ENCODE data around the gene TTLL6.

Gene TTLL6

DNA sequence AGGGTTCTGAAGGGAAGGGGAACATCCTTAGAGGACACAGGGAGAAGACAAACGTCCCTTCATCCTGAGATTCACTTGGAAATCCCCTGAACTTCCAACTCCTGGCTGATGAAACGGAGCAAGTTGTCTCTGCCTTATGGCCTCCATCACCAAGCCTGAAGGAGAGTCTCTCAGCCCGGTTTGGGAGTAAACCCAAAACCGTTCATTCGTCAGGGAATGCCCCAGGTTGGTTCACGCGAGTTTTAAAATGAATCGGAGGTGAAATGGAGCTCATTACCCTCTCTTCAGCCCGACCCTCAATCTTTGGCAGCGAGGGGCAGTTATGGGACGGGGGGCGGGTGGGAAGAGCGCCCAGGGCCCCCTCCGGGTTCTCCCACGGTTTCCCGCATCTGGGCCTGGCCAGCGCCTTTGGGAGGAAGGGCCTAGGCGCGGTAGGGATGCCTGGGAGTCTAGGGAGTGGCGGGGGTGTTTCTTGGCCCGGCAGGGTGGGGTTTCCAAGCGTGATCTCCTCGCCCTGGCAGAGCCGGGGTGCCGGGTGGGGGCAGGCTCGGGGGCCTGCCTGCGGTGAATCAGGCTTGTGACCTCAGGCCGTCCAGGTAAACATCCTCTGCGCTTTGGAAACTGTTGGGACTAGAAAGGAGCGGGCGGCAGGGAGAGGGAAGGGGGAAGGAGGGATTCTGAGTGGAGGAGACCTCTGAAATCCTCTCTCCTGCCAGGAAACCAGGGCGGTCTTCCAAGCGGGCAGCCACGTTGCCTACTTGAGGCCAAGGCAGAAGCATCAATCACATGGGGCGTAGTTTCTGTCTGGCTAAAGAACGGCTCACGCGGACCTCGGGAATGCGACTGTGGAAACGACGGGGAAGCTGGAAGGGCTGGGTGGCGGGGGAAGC, 64.4 kb downstream of the TTLL6 start:
- Histone ChIP-seq H2AFZ (ENCODE audit: low read length) (no peak overlapping the region), H3K9me2 (ENCODE audit: low read depth, low read length) (no peaks in the 10 kb centered on the region), H3K4me3 (ENCODE audit: low read depth, low read length, poor library complexity, severe bottlenecking) (no peak overlapping the region), H3K9me3 (ENCODE audit: low read length) (no peaks in the 10 kb centered on the region), H3K27me3 (ENCODE audit: insufficient read depth, low read length) (peaks cover 4% of the 10 kb centered on the region; the same call in 1 of the 2 replicates), H3K9ac (ENCODE audit: low read length) (no peak overlapping the region), H3K36me3 (ENCODE audit: insufficient read depth, low read length) (no peaks in the 10 kb centered on the region), H3K4me1 (ENCODE audit: insufficient read depth, low read length, severe bottlenecking) (no peaks in the 10 kb centered on the region), H3K79me2 (ENCODE audit: insufficient read depth, low read length) (no peaks in the 10 kb centered on the region), H3K4me2 (ENCODE audit: low read length) (no peak overlapping the region), H3K27ac (ENCODE audit: low read depth, low read length, poor library complexity, severe bottlenecking) (no peak overlapping the region), H4K20me1 (ENCODE audit: insufficient read depth, low read length) (no peaks in the 10 kb centered on the region; the same call in 1 of the 2 replicates), H3F3A (ENCODE audit: insufficient read depth, low read length) (no peaks in the 10 kb centered on the region)
- TF ChIP-seq, protein P1, sequence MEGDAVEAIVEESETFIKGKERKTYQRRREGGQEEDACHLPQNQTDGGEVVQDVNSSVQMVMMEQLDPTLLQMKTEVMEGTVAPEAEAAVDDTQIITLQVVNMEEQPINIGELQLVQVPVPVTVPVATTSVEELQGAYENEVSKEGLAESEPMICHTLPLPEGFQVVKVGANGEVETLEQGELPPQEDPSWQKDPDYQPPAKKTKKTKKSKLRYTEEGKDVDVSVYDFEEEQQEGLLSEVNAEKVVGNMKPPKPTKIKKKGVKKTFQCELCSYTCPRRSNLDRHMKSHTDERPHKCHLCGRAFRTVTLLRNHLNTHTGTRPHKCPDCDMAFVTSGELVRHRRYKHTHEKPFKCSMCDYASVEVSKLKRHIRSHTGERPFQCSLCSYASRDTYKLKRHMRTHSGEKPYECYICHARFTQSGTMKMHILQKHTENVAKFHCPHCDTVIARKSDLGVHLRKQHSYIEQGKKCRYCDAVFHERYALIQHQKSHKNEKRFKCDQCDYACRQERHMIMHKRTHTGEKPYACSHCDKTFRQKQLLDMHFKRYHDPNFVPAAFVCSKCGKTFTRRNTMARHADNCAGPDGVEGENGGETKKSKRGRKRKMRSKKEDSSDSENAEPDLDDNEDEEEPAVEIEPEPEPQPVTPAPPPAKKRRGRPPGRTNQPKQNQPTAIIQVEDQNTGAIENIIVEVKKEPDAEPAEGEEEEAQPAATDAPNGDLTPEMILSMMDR (IDR thresholded peaks at IDR 0.05; ENCODE audit: low read length), result no peak
- no peak for TF ChIP-seq EZH2 (IDR thresholded peaks at IDR 0.05; ENCODE audit: borderline replicate concordance, low read length)

- Histone ChIP-seq H2AFZ (ENCODE audit: low read length) (no peak overlapping the region), H3K9me3 (ENCODE audit: low read length) (no peaks in the 10 kb centered on the region), H4K20me1 (ENCODE audit: insufficient read depth, low read length) (no peaks in the 10 kb centered on the region; the same call in 1 of the 2 replicates), H3K27me3 (ENCODE audit: insufficient read depth, low read length) (peaks cover 4% of the 10 kb centered on the region; the same call in 1 of the 2 replicates), H3K27ac (ENCODE audit: low read depth, low read length, poor library complexity, severe bottlenecking) (no peak overlapping the region), H3K36me3 (ENCODE audit: insufficient read depth, low read length) (no peaks in the 10 kb centered on the region), H3K4me1 (ENCODE audit: insufficient read depth, low read length, severe bottlenecking) (no peaks in the 10 kb centered on the region), H3K79me2 (ENCODE audit: insufficient read depth, low read length) (no peaks in the 10 kb centered on the region), H3F3A (ENCODE audit: insufficient read depth, low read length) (no peaks in the 10 kb centered on the region), H3K9ac (ENCODE audit: low read length) (no peak overlapping the region), H3K9me2 (ENCODE audit: low read depth, low read length) (no peaks in the 10 kb centered on the region), H3K4me3 (ENCODE audit: low read depth, low read length, poor library complexity, severe bottlenecking) (no peak overlapping the region), H3K4me2 (ENCODE audit: low read length) (no peak overlapping the region)
- TF ChIP-seq, protein P1 (IDR thresholded peaks at IDR 0.05; ENCODE audit: low read length), result no peak
- no peak for TF ChIP-seq EZH2 (IDR thresholded peaks at IDR 0.05; ENCODE audit: borderline replicate concordance, low read length)
Observed at GRCh38 chr17:48751733-48752398, 65.2 kb downstream of the TTLL6 start.

DNA sequence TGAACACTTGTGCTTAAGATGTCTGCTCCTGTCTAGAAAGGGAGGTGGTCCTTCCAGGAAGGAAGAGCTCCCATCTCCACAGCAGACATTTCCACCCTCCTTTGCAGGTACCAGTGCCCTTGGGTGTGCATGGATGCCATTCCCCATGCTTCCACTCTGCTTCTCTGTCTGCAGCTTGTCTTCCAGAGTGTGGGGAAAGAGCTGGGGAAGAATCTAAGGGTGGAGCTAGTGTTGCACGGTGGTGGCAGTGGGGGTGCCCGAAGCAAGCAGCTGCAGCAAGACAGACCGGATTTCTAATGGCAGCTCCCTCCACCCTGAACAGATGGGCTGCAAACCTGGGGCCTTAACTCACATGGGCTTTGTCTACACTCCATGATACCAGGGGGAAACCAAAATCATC, 65.9 kb downstream of the TTLL6 start:
- Histone ChIP-seq H3K4me3 (ENCODE audit: low read depth, low read length, poor library complexity, severe bottlenecking) (no peak overlapping the region), H4K20me1 (ENCODE audit: insufficient read depth, low read length) (no peaks in the 10 kb centered on the region; the same call in 1 of the 2 replicates), H3K79me2 (ENCODE audit: insufficient read depth, low read length) (no peaks in the 10 kb centered on the region), H3K36me3 (ENCODE audit: insufficient read depth, low read length) (no peaks in the 10 kb centered on the region), H2AFZ (ENCODE audit: low read length) (no peak overlapping the region), H3F3A (ENCODE audit: insufficient read depth, low read length) (no peaks in the 10 kb centered on the region), H3K9ac (ENCODE audit: low read length) (no peak overlapping the region), H3K9me2 (ENCODE audit: low read depth, low read length) (no peaks in the 10 kb centered on the region), H3K27me3 (ENCODE audit: insufficient read depth, low read length) (peaks cover 4% of the 10 kb centered on the region; the same call in 1 of the 2 replicates), H3K4me2 (ENCODE audit: low read length) (no peak overlapping the region), H3K4me1 (ENCODE audit: insufficient read depth, low read length, severe bottlenecking) (no peaks in the 10 kb centered on the region), H3K9me3 (ENCODE audit: low read length) (no peaks in the 10 kb centered on the region), H3K27ac (ENCODE audit: low read depth, low read length, poor library complexity, severe bottlenecking) (no peak overlapping the region)
- no peak for TF ChIP-seq EZH2 (IDR thresholded peaks at IDR 0.05; ENCODE audit: borderline replicate concordance, low read length)
